HFFc6 (cell line): Measurements from ENCODE around the gene RGS12. TPM values are rescaled to one million over a fixed set of nuclear protein-coding genes. Genes with fewer than 3 reads are reported as not detected.

Source experiments
- DNase-seq: peaks from one replicate; pipeline ENCODE4 v3.0.0-alpha.2; 2018
- H3K27ac Mint-ChIP-seq: 2 replicates; pipeline ENCODE4 v1.8.0; 2020; ENCODE audit warnings: mild to moderate bottlenecking, mixed read lengths
- H3K27me3 Mint-ChIP-seq: 2 replicates; pipeline ENCODE4 v1.8.0; 2021; ENCODE audit warnings: mild to moderate bottlenecking, moderate library complexity, mixed read lengths; ENCODE audit not compliant: insufficient read depth
- H3K36me3 Mint-ChIP-seq: 2 replicates; pipeline ENCODE4 v1.8.0; 2021; ENCODE audit warnings: low read depth, mixed read lengths
- H3K4me1 Mint-ChIP-seq: 2 replicates; pipeline ENCODE4 v1.8.0; 2020; ENCODE audit warnings: low read depth, mixed read lengths
- H3K4me3 Mint-ChIP-seq: 2 replicates; pipeline ENCODE4 v1.8.0; 2020; ENCODE audit warnings: mild to moderate bottlenecking, moderate library complexity, mixed read lengths
- H3K9me3 Mint-ChIP-seq: 2 replicates; pipeline ENCODE4 v1.8.0; 2020; ENCODE audit warnings: mild to moderate bottlenecking, mixed read lengths
- total RNA-seq, 6 experiments: library from RNA; stranded (reverse); fragmentation: NEBNext Ultra II Directional; extraction: Animal tissue kit (Norgen Biotek cat#: 25700); gene quantifications; 2 replicates in 1 of 6; 3 replicates in 5 of 6; pipeline ENCODE4 v1.2.3, GENCODE V29; 2021
- TF ChIP-seq, protein P1 (sequence below): fragments of 200-600 bp; sonication (generic); IDR thresholded peaks from 2 replicates; pipeline ENCODE4 v1.5.0; 2021; ENCODE audit warnings: antibody characterized with exemption, mild to moderate bottlenecking

Gene RGS12
- total RNA-seq, 6 experiments from 2014 or later, result 8.5 to 15.2 (median 12.1) TPM

DNA sequence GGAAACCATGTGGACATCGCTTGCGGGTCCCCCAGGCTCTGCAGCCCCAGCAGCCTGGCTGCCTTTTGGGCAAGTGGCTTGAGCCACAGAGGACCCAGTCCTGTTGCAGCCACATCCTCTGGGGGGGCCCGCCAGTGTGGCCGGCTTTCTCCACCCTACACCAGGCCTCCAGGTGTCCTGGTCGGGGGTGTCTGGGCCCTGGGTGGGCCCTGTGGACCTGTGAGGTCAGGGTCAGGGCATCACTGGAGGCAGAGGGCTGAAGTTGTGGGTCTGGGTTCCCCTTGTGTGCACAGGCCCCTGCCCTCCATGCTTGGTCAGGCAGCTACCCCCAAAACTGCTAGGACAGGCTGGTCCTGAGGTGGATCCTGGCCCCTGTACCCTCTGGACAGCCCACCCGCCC lies 47.1 kb upstream of the RGS12 start:
- TF ChIP-seq, protein P1, sequence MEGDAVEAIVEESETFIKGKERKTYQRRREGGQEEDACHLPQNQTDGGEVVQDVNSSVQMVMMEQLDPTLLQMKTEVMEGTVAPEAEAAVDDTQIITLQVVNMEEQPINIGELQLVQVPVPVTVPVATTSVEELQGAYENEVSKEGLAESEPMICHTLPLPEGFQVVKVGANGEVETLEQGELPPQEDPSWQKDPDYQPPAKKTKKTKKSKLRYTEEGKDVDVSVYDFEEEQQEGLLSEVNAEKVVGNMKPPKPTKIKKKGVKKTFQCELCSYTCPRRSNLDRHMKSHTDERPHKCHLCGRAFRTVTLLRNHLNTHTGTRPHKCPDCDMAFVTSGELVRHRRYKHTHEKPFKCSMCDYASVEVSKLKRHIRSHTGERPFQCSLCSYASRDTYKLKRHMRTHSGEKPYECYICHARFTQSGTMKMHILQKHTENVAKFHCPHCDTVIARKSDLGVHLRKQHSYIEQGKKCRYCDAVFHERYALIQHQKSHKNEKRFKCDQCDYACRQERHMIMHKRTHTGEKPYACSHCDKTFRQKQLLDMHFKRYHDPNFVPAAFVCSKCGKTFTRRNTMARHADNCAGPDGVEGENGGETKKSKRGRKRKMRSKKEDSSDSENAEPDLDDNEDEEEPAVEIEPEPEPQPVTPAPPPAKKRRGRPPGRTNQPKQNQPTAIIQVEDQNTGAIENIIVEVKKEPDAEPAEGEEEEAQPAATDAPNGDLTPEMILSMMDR, result no peak
- Mint-ChIP-seq H3K4me3 (no peak overlapping the region), H3K9me3 (no peaks in the 10 kb centered on the region), H3K36me3 (no peaks in the 10 kb centered on the region; the same call in 1 of the 2 replicates), H3K27me3 (peaks cover 2% of the 10 kb centered on the region; the same call in 1 of the 2 replicates), H3K4me1 (peaks cover 12% of the 10 kb centered on the region), H3K27ac (no peak overlapping the region)
- no peak for DNase-seq

GRCh38 chr4:3246458-3247398 lies 46.1 kb upstream of the RGS12 start:
- peaks cover 2% of the 10 kb centered on the region; the same call in 1 of the 2 replicates for H3K27me3 Mint-ChIP-seq
- no peak overlapping the region for H3K4me3 Mint-ChIP-seq
- TF ChIP-seq, protein P1, result peak; percentile 34; the same call in 1 of the 2 replicates
- no peak for DNase-seq
- H3K4me1 Mint-ChIP-seq, result peaks cover 7% of the 10 kb centered on the region
- no peak overlapping the region for H3K27ac Mint-ChIP-seq
- no peaks in the 10 kb centered on the region for H3K9me3 Mint-ChIP-seq
- H3K36me3 Mint-ChIP-seq, result no peaks in the 10 kb centered on the region

DNA sequence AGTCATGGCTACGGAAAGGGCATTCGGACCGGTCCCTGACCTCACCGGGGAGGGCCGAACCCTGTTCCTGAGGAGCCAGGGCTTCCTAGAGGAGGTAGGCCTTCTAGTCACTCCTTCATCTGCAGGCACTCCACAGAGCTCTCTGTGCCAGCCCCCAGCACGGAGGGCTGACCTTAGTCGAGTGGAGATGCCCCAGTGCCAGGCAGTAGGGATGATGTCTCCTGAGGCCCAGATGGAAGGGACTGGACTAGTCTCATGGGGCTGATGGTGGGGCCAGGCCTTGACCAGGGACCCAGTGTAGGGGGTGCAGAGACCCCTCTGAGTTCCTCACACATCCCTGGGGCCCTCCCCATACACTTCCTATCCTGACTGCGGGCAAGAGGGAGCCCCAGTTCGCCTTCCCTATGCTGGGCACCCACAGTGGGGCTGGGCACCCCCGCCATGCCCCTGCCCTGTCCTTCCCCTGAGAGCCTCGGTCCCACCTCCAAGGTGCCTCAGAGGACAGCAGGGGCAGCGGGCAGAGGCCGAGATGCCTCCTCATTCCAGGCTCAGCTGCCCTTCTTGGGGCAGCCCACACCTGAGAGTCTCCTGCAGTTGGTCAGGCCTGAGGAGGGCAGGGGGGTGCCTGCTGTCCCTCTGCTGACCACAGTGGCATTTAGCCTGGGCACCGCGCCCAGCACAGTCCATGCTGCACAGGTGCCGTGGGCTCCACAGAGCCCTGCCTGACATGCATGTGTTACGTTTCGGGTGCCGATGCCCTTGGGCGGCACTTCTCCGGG lies 45.2 kb upstream of the RGS12 start:
- H3K27me3 Mint-ChIP-seq, result peaks cover 2% of the 10 kb centered on the region; the same call in 1 of the 2 replicates
- no peaks in the 10 kb centered on the region for H3K4me1 Mint-ChIP-seq
- H3K9me3 Mint-ChIP-seq, result no peaks in the 10 kb centered on the region
- no peak overlapping the region for H3K4me3 Mint-ChIP-seq
- no peak for DNase-seq
- TF ChIP-seq, protein P1, result no peak
- H3K27ac Mint-ChIP-seq, result no peak overlapping the region
- no peaks in the 10 kb centered on the region for H3K36me3 Mint-ChIP-seq

GRCh38 chr4:3248178-3248480 lies 44.7 kb upstream of the RGS12 start:
- no peaks in the 10 kb centered on the region for H3K36me3 Mint-ChIP-seq
- H3K9me3 Mint-ChIP-seq, result no peaks in the 10 kb centered on the region
- no peak for DNase-seq
- H3K27me3 Mint-ChIP-seq, result peaks cover 2% of the 10 kb centered on the region; the same call in 1 of the 2 replicates
- no peak overlapping the region for H3K27ac Mint-ChIP-seq
- no peaks in the 10 kb centered on the region for H3K4me1 Mint-ChIP-seq
- TF ChIP-seq, protein P1, result no peak
- no peak overlapping the region for H3K4me3 Mint-ChIP-seq

GRCh38 chr4:3248811-3249661 lies 43.8 kb upstream of the RGS12 start, which contains the start of gene MSANTD1:
Gene MSANTD1, plus strand, starts transcription at chr4:3249159. Its CDS starts 64 bp downstream, at chr4:3249223.
- peak; percentile 75 for DNase-seq
- Mint-ChIP-seq H3K9me3 (no peaks in the 10 kb centered on the region), H3K27me3 (peaks cover 2% of the 10 kb centered on the region; the same call in 1 of the 2 replicates), H3K4me1 (no peaks in the 10 kb centered on the region), H3K36me3 (no peaks in the 10 kb centered on the region), H3K4me3 (no peak within 1 kb of the TSS), H3K27ac (peak within 1 kb of the TSS; percentile 16; the same call in 1 of the 2 replicates)
- TF ChIP-seq, protein P1, result no peak
